ENCODE measurements around the gene NRXN2.
"Not testable (repeated sequence)": the region's sequence is repeated elsewhere in the genome, so short reads cannot be mapped to it uniquely, and the experiment has no call there.

Gene NRXN2

GRCh38 chr11:64719406-64719805 is 3.6 kb downstream of the NRXN2 start:
- no peak for DNase-seq

- no peak for DNase-seq
Observed at GRCh38 chr11:64718780-64719124, 4.2 kb downstream of the NRXN2 start.

- no peak for DNase-seq
Observed at GRCh38 chr11:64718084-64718779, 4.8 kb downstream of the NRXN2 start.

- DNase-seq: no peak
Observed at GRCh38 chr11:64717268-64717578, 5.8 kb downstream of the NRXN2 start.

- peak in 1 of 2 donors; percentile 16 for DNase-seq
Observed at GRCh38 chr11:64716473-64717267, 6.3 kb downstream of the NRXN2 start.

- no peak for DNase-seq
Observed at GRCh38 chr11:64715756-64716472, 7.1 kb downstream of the NRXN2 start.

- DNase-seq: no peak
Observed at GRCh38 chr11:64715110-64715509, 7.9 kb downstream of the NRXN2 start.

- no peak for DNase-seq
Observed at GRCh38 chr11:64714666-64715065, 8.3 kb downstream of the NRXN2 start.

- DNase-seq: no peak
Observed at GRCh38 chr11:64713781-64714363, 9.1 kb downstream of the NRXN2 start.

- no peak for DNase-seq
Observed at GRCh38 chr11:64713016-64713707, 9.8 kb downstream of the NRXN2 start.

- DNase-seq: no peak
Observed at GRCh38 chr11:64712430-64713015, 10.5 kb downstream of the NRXN2 start.

- DNase-seq: no peak
Observed at GRCh38 chr11:64711956-64712362, 11.0 kb downstream of the NRXN2 start.

- DNase-seq: no peak
Observed at GRCh38 chr11:64711138-64711955, 11.7 kb downstream of the NRXN2 start.

GRCh38 chr11:64710418-64711137 is 12.4 kb downstream of the NRXN2 start:
- DNase-seq: no peak

GRCh38 chr11:64705501-64705900 is 17.5 kb downstream of the NRXN2 start:
- no peak for DNase-seq

GRCh38 chr11:64703048-64703447 is 19.9 kb downstream of the NRXN2 start:
- DNase-seq: no peak

- DNase-seq: not testable (repeated sequence)
Observed at GRCh38 chr11:64701956-64702355, 21.0 kb downstream of the NRXN2 start.

GRCh38 chr11:64698427-64698826 is 24.6 kb downstream of the NRXN2 start:
- no peak for DNase-seq

GRCh38 chr11:64697663-64698375 is 25.2 kb downstream of the NRXN2 start:
- no peak for DNase-seq

GRCh38 chr11:64696045-64696444 is 27.0 kb downstream of the NRXN2 start:
- DNase-seq: no peak
